GM18870 (cell line): ENCODE measurements around the gene GPRIN1.
"Not testable (repeated sequence)": the region's sequence is repeated elsewhere in the genome, so short reads cannot be mapped to it uniquely, and the experiment has no call there.

Source experiments
- ATAC-seq: cut with Tn5 transposase; IDR thresholded peaks from one replicate; pipeline ENCODE4 v1.9.1; 2021; ENCODE audit warnings: moderate library complexity; ENCODE audit not compliant: unreplicated experiment

Gene GPRIN1

GRCh38 chr5:176575488-176576422, 34.2 kb downstream of the GPRIN1 start:
- no peak for ATAC-seq

GRCh38 chr5:176575066-176575465, 34.9 kb downstream of the GPRIN1 start:
- no peak for ATAC-seq

DNA sequence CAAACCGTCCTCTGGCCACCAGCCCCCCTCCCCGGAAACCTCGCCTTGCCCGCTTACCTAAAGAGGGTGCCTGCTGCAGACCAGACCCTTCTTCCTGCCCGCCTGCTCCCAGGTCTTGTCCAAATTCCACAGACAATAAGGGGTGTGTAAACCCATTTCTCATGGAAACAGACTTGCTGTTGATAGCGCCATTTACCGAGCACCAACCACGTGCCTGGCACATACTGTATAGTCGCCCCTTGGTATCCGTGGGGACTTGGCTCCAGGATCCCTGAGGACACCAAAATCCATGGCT, 35.7 kb downstream of the GPRIN1 start:
- no peak for ATAC-seq

- no peak for ATAC-seq
Observed at GRCh38 chr5:176573564-176574296, 36.2 kb downstream of the GPRIN1 start.

DNA sequence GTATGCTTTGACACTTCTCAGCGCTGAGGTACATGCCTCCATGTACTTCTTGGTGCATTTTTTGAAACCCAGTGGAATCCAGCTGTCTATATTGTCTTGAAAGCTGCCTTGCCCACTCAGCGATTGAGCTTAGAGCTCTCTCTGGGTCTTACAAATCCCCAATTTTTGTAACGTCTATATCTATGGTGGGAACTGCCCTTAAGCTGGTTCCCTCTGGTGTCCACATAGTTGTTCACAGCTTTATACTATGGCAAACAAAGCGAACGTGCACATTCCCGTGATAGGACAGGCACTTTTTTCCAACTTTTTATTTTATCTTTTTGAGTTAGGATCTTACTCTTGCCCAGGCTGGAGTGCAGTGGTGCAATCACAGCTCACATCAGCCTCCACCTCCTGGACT, 39.9 kb downstream of the GPRIN1 start:
- ATAC-seq: no peak

DNA sequence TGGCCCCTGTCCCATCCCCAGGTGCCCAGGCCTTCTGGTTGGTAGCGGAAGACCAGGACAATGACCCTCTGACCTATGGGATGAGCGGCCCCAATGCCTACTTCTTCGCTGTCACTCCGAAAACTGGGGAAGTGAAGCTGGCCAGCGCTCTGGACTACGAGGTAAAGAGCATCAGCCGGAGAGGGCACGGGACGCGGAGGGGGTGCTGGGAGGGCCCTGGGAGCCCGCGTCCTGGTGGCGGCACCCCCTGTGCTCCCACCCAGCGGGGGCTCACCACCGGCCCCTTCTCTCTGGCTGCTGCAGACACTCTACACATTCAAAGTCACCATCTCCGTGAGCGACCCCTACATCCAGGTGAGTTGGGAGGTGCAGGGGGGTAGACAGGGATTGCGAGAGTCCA, 41.3 kb downstream of the GPRIN1 start:
- no peak for ATAC-seq

DNA sequence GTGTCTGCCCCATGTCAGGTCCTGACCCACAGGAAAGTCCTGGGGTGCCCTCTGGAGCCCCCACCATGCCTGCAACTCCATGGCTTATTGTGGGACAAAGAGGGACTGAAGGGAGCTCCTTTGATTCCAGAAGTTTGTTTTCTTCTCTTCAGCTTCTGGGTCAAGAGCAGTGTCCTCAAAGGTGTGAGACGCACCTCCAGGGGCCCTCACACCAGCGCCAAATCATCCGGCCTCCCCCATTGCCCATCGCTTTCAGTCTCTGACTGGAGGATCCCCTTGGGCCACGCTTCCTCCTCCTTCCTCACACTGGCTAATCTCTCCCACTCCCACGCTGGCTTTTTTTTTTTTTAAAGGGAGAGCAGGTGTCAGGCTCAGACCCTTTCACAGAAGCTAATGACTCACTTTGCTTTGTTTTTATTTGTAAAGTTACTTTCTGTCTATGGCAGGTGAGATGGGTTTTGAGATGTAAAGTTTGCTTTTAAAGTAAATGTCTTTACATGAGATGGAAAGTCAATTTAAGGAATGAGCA, 44.1 kb downstream of the GPRIN1 start:
- no peak for ATAC-seq

- no peak for ATAC-seq
Observed at GRCh38 chr5:176564002-176564401, 46.0 kb downstream of the GPRIN1 start.

DNA sequence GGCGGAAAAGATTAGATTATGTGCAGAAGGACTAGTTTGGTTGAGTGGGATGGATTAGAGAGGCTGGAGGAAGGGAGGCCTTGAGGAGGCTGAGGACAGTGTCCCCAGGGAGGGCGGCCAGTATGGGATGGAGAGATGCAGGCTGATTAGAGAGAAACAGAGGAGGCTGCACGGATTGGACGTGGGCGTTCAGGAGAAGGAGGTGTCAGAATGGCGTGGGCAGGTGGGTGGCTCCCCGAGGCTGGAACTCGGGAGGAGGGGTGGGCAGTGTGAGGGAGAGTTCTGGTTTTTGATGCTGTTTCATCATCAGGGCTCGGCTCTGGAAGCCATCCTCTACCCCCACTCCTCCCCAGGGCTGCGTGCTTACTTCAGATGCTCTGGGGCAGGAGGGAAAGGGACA, 47.8 kb downstream of the GPRIN1 start:
- ATAC-seq: no peak

DNA sequence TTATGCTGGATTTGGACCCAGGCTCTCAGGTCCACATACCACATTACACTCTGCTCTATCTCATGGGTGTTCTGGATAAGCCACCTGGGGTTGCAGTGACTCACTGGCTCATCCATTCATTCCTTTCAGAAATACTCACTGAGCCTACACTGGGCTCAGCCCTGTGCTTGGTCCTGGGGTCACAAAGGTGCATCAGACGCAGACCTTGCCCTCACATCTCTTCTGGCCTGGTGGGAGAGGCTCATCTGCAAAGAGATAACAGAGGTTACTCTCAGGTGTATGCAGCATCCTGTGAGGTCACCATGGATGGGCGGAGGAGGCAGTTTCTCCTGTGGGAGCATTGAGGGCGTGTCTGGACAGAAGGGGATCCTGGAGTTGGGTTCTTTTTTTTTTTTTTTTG, 48.7 kb downstream of the GPRIN1 start:
- no peak for ATAC-seq

- ATAC-seq: no peak
Observed at GRCh38 chr5:176560364-176560763, 49.6 kb downstream of the GPRIN1 start.

GRCh38 chr5:176559683-176560082, 50.3 kb downstream of the GPRIN1 start:
- ATAC-seq: no peak

- ATAC-seq: no peak
Observed at GRCh38 chr5:176557846-176558245, 52.1 kb downstream of the GPRIN1 start.

- ATAC-seq: no peak
Observed at GRCh38 chr5:176553260-176554085, 56.5 kb downstream of the GPRIN1 start.

DNA sequence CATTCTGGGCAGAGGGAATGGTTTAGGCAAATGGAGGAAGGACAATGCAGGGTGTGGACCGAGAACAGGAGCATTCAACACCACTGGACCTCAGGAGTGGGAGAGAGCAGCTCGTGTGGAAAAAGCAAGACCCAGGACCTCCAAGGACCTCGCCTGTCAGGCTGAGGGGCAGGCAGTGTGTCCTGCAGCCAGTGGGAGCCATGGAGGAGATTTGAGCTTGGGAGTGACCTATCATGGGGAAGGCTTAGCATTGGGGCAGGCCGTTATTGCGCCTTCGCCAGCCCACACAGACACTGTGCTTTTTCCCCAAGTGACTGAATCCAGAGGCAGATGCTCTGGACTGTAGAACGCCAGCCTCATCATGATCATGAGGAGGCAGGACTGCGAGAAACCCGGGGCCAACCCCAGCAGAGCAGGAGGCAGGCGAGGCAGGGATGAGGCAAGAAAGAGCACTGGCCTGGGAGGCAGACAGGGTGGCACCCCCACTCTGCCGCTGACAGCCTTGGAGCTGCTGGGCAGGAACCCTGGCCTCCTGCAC, 57.6 kb downstream of the GPRIN1 start:
- no peak for ATAC-seq

GRCh38 chr5:176550937-176551336, 59.0 kb downstream of the GPRIN1 start:
- ATAC-seq: not testable (repeated sequence)

- ATAC-seq: no peak
Observed at GRCh38 chr5:176550275-176550831, 59.6 kb downstream of the GPRIN1 start.

DNA sequence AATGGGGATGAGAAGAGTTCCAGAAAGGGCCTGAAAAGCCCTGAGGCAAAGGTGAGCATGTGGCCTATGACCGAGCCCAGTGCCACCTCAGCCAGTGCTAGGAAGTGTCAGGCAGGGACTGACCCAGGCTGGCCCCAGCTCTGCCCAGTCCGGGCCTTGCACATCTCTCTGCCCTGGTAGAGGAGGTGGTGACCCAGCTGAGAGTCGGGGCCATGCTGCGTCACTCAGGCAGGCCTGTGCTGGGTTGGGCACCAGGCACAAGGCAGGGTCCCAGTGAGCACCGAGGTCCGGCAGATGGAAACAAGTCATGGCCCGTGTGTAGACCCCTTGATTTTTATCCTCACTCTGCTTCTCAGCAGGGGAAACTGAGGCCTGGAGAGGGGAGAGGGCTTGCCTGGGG, 60.1 kb downstream of the GPRIN1 start:
- no peak for ATAC-seq

DNA sequence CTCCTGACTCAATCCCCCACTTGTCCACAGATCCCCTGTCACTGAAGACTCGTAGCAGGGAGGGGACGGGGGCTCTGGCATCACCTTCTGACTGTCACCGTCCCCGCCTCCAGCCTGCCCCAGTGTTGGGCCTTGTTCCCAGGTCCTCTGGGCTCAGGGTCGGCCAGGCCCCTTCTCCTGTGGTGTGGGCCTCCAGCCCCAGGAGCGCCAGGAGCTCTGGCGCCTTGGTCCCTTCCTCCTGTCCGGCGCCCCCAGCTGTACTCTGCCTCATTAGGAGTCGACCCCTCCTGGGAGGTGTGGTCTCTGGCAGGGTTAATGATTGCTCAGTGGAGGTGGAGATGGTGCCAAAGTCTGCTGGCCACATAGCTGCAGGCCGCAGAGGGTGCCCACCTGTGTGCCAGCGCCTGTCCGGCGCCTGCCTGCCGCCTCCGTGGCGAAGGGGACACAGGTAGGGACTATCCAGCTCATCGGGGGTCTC, 61.0 kb downstream of the GPRIN1 start, which contains the start of gene CDHR2:
Gene CDHR2 (plus strand): TSS at position 376 of the 478 bp plus-strand sequence. CDS start 16,011 bp downstream, outside the sequence.
- no peak for ATAC-seq

DNA sequence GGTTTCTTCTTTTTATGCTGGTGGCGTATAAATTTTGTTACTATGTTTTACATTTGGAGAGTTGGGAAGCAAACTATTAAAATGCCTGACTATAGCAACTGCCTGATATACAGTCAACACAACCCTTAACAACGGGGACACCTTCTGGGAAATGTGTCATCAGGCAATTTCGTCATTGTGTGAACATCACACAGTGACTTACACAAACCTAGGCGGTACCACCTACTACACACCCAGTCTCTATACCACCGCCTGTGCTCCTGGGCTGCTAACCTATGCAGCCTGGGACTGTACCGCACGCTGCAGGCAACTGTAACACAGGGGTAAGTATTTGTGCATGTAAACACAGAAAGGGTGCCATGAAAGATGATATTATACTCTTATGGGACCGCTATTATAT, 62.2 kb downstream of the GPRIN1 start:
- ATAC-seq: no peak
